Cardiac muscle cell (in vitro differentiated cells and primary cell): ENCODE results near the gene SMPD1. TPM values are rescaled to one million over a fixed set of nuclear protein-coding genes. Genes with fewer than 3 reads are reported as not detected.

Source experiments
- DNase-seq, 2 donors: peaks; one replicate each; pipeline versions ENCODE4 v3.0.0 to v3.0.0-alpha.2; 2010 to 2017; ENCODE audit warnings: low read depth in 1 of 2, low spot score in 1 of 2
- H3K27ac ChIP-seq: fragments of 200-600 bp; sonication (generic); 2 replicates; pipeline ENCODE4 v1.5.1; 2016
- H3K27me3 ChIP-seq: fragments of 200-600 bp; sonication (generic); 2 replicates; pipeline ENCODE4 v1.6.0; 2016; ENCODE audit warnings: control low read depth
- H3K36me3 ChIP-seq: fragments of 200-600 bp; sonication (generic); 2 replicates; pipeline ENCODE4 v1.5.1; 2016; ENCODE audit warnings: control low read depth
- H3K4me1 ChIP-seq: fragments of 200-600 bp; sonication (generic); 2 replicates; pipeline ENCODE4 v1.8.1; 2017; ENCODE audit warnings: low read depth, mild to moderate bottlenecking, mixed run types
- H3K4me3 ChIP-seq: fragments of 200-600 bp; sonication (generic); 2 replicates; pipeline ENCODE4 v1.5.1; 2016; ENCODE audit warnings: mild to moderate bottlenecking
- H3K9me3 ChIP-seq: fragments of 200-600 bp; sonication (generic); 2 replicates; pipeline ENCODE4 v1.5.1; 2017; ENCODE audit warnings: low read depth, mild to moderate bottlenecking, control low read depth
- CTCF ChIP-seq: IDR thresholded peaks from 2 replicates; pipeline ENCODE4 v1.5.1; 2012; ENCODE audit warnings: low read depth, mild to moderate bottlenecking, low read length
- polyA plus RNA-seq: library from polyadenylated mRNA; unstranded; fragments of >200 nt; fragmentation: Nextera tagmentation; extraction: Ambion mirVana; gene quantifications from 2 replicates; pipeline ENCODE4 v1.2.1, GENCODE V29; 2016
- total RNA-seq: library from RNA; depleted of rRNA; stranded (reverse); fragments of >200 nt; gene quantifications from 2 replicates; pipeline ENCODE4 v1.2.3, GENCODE V29; 2016

The SMPD1 gene
- total and polyA plus RNA-seq, 2 experiments from 2014 or later = 43.8 to 52.1 TPM

- Histone ChIP-seq H3K27me3 (peaks cover 3% of the 10 kb centered on the region), H3K9me3 (no peaks in the 10 kb centered on the region), H3K27ac (no peak overlapping the region), H3K4me3 (no peak overlapping the region), H3K36me3 (no peaks in the 10 kb centered on the region), H3K4me1 (no peaks in the 10 kb centered on the region)
- no peak for TF ChIP-seq CTCF
- no peak for DNase-seq
Measured at GRCh38 chr11:6427516-6427915, 37.2 kb downstream of the SMPD1 start.

GRCh38 chr11:6431861-6432260 is 41.6 kb downstream of the SMPD1 start:
- DNase-seq = peak in 1 of 2 donors; percentile 64
- H3K36me3 ChIP-seq = no peaks in the 10 kb centered on the region

GRCh38 chr11:6433998-6434660 is 43.9 kb downstream of the SMPD1 start:
- H3K4me3 ChIP-seq = no peak overlapping the region
- TF ChIP-seq CTCF = no peak
- H3K9me3 ChIP-seq = no peaks in the 10 kb centered on the region
- H3K4me1 ChIP-seq = no peaks in the 10 kb centered on the region
- H3K36me3 ChIP-seq = no peaks in the 10 kb centered on the region
- no peak for DNase-seq
- H3K27ac ChIP-seq = no peak overlapping the region
- H3K27me3 ChIP-seq = no peaks in the 10 kb centered on the region

More at GRCh38 chr11:6431861-6432260, 41.6 kb downstream of the SMPD1 start:
- no peak for TF ChIP-seq CTCF
- H3K9me3 ChIP-seq = no peaks in the 10 kb centered on the region
- no peak overlapping the region for H3K4me3 ChIP-seq
- no peaks in the 10 kb centered on the region for H3K27me3 ChIP-seq
- no peaks in the 10 kb centered on the region for H3K4me1 ChIP-seq
- no peak overlapping the region for H3K27ac ChIP-seq

- Histone ChIP-seq H3K4me1 (peaks cover 15% of the 10 kb centered on the region), H3K4me3 (no peak overlapping the region), H3K9me3 (no peaks in the 10 kb centered on the region), H3K36me3 (no peaks in the 10 kb centered on the region), H3K27me3 (no peaks in the 10 kb centered on the region), H3K27ac (no peak overlapping the region)
- DNase-seq = no peak
- TF ChIP-seq CTCF = no peak
Measured at GRCh38 chr11:6437423-6437822, 47.1 kb downstream of the SMPD1 start.

- no peak overlapping the region for H3K27ac ChIP-seq
- H3K27me3 ChIP-seq = no peaks in the 10 kb centered on the region
- no peak for TF ChIP-seq CTCF
- no peak overlapping the region for H3K4me3 ChIP-seq
- H3K36me3 ChIP-seq = no peaks in the 10 kb centered on the region
- no peaks in the 10 kb centered on the region for H3K9me3 ChIP-seq
- no peak for DNase-seq
- peaks cover 15% of the 10 kb centered on the region for H3K4me1 ChIP-seq
Measured at GRCh38 chr11:6437993-6438392, 47.7 kb downstream of the SMPD1 start.
